GM19324 (cell line): ENCODE measurements around the gene ENTPD7.

Experiments
- ATAC-seq: cut with Tn5 transposase; IDR thresholded peaks from one replicate; pipeline ENCODE4 v1.9.1; 2021; ENCODE audit warnings: mild to moderate bottlenecking, moderate library complexity; ENCODE audit not compliant: unreplicated experiment, low FRiP score

Gene ENTPD7

DNA sequence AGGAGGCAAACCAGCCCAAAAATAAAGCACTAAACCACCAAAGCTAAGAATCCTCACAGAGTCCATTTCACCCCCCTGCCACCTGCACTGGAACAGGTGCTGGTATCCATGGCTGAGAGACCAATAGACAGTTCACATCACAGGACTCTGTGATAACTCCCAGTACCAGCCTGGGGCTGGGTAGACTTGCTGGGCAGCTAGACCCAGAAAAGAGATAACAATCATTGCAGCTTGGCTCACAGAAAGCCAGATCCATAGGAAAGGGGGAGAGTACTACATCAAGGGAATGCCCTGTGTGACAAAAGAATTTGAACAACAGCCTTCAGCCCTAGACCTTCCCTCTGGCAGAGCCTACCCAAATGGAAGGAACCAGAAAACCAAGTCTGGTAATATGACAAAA, 25.5 kb upstream of the ENTPD7 start:
- no peak for ATAC-seq

- ATAC-seq = no peak
Measured at GRCh38 chr10:99647601-99648151, 11.6 kb upstream of the ENTPD7 start.

- ATAC-seq = no peak
Measured at GRCh38 chr10:99648717-99649116, 10.6 kb upstream of the ENTPD7 start.

GRCh38 chr10:99652800-99653390, 6.4 kb upstream of the ENTPD7 start:
- no peak for ATAC-seq

DNA sequence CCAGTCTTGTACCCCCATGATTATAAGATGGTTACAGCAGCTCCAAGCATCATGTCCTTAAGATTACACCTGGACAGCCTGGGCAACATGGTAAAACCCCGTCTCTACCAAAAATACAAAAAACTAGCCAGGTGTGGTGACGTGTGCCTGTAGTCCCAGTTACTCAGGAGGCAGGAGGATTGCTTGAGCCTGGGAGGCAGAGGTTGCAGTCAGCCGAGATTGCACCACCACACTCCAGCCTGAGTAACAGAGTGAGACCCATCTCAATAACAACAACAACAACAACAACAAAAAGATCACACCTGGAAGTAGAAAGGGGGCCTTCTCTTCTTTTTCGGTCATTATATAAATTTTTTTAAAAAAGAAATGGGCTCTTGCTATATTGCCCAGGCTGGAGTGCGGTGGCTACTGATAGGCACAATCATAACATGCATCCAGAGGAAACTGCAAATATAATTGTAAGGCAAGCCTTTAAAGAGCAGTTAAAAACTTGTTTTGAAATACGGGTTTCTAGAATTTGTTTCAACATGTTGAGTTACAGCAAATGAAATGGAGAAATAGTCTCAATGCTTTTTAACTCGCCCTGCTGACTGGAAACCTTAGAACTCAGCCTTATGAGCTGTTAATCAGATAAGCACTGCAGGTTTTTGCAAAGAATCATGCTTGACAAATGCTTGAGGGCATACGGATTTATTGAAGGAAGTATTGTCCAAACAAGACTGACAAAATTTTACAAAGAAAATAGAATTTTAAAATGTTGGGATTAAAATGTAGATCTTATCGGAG, 4.7 kb upstream of the ENTPD7 start:
- ATAC-seq = no peak

- no peak for ATAC-seq
Measured at GRCh38 chr10:99656199-99657064, 2.9 kb upstream of the ENTPD7 start.

DNA sequence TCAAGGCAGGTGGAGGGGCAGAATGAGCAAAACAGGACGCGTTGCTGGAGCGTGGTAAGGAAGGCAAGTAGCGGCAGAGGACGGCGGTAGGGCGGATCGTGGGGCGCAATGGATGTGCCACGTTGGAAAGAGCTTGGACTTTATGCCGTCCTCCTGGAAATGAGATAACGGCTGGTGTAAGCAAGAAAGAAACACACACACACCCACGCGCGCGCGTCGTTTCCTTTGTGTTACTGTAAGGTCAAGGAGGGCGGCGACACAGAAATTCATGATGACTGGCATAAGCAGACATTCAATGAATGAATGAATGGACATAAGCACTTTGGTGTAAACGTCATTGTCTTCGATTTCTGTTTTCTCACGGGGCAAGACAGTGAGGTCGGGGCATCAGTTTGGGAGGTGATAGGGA, 683 bp upstream of the ENTPD7 start:
- no peak for ATAC-seq

DNA sequence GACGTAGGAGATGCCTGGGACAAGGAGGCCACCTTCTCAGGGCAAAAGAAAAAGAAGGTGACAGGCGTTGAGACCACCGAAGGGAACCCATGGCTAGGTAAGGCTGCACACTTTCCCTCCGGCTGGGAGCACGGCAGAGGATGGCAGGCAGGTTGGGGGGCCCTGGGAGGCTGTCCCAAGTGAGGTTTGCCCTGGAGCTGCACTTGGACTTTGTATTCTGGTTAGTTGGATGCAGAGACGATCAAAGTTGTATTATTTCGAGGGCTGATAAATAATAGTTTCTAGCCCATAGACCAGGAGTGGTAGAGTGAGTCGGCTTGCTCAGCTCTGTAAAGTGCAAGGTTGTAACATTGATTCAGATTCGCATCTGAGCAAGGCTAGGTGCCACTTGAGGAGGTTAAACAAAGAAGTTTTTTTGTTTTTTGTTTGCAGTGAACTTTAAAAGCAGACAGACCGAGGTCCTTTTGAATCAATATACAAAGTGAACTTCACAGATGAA, 608 bp downstream of the ENTPD7 start:
- no peak for ATAC-seq

- no peak for ATAC-seq
Measured at GRCh38 chr10:99660662-99661376, 1.5 kb downstream of the ENTPD7 start.

DNA sequence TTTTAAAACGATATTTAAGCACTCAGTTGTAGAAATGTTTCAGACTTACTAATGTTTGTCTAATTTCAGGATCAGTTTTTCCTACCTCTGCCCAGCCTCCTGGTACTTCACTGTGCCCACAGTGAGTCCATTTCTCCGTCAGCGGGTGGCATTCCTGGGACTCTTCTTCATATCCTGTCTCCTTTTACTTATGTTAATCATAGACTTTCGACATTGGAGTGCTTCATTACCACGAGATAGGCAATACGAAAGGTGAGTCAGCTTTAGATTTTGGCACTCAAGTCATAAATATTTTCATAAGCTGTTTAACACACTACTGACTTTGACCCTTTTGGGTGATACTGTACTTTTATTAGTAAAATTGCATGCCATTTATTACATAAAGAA, 2.1 kb downstream of the ENTPD7 start:
- ATAC-seq = no peak

GRCh38 chr10:99665304-99665703, 6.0 kb downstream of the ENTPD7 start:
- no peak for ATAC-seq

DNA sequence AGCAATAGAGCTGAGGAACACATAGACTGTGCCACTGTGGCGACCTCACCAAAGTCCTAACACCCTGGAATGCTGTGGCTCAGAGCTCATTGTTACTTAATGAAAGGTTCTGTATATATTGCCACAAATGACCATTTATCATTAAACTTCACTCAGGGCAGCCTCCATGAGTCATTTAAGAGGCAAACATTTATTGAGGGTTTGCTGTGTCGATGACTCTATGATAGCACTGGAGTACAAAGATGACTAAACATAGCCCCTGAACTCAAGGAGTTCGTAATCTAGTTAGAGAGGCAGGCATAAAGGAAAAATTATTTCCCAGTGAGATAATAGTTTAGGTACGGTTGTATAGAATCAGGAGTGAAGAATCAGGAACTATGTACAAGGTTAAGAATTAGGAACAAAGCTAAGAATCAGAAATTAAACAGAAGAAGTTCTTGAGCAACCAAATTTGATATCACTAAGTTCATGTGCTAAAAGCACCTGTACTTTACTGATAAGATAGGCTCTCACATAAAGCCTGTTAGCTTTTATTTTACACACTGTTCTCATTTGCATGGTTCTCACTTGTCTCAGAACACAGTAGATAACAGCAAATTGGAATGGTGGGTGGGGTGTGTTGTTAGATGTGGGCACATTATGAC, 7.9 kb downstream of the ENTPD7 start:
- ATAC-seq = no peak

- ATAC-seq = no peak
Measured at GRCh38 chr10:99671386-99671785, 12.1 kb downstream of the ENTPD7 start.

DNA sequence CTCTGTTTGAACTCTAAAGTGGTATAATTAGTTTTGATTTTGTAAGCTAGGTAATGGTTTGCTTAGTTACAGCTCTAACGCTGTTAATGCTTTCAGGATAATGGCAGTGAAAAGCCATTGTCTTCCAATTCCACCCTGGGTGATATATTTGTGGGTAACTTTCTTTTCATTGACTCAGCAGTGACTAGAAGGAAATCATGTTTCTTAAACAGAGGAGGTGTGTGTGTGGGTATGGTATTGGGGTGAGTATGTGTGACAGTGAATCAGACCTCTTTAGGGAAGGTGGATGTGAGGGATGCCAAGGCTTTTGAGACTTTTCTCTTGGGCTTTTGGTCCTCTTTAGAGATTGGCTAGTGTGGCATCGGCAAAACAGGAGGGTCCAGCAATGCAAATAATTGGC, 13.6 kb downstream of the ENTPD7 start:
- no peak for ATAC-seq

DNA sequence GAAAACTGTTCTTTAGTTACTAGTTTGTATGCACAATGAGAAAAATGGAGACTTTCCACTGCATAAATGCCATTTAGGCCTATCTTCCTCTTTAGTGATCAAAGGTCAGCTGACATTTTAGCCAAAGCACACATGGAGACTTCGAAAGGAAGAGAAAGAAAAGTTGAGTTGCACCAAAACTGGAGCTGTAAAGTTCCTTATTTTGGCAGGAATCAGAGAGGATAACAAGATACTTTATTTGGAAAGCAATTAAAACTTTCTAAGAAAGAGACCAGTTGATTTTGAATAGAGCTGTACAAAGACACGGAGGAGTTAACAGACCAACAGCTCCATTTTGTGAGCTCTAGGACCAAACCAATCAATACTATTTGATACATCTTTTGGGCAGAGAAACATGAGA, 14.2 kb downstream of the ENTPD7 start:
- no peak for ATAC-seq

DNA sequence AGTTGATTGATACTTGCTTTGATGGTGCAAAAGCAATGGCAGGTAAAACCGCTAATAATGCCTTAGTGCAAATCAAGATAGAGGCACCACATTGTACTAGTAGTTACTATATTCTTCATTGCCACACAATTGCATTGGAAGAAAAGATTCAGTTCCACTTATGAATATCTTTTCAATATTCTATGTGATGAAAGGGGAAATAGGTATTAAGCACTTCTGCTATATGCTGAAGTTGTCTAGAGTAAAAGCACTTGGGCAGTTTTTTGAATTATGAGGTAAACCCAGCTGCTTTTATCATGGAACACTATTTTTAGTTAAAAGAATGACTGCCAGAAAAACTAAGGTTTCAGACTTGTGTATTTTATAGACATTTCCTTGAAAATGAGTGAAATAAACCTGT, 15.5 kb downstream of the ENTPD7 start:
- ATAC-seq = no peak

DNA sequence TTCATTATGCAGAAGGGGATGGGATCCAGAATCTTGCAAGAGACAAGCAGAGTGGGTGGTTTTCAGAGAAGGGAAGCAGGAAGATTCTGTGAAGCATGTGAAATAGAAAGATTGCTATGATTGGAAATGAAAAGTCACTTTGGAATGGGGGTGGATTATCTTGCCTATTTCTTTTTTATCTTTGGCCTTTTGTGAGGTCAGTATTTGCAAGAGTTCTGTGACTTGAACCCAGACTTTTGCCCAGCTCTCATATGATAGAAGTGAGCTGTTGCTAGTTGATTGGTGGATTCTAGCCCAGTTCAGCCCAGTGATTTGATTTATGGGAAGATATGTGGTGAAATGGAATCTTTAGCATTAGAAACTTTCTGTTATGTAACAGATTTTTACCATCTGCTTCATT, 17.1 kb downstream of the ENTPD7 start:
- ATAC-seq = no peak

GRCh38 chr10:99676895-99677294, 17.6 kb downstream of the ENTPD7 start:
- ATAC-seq = no peak

GRCh38 chr10:99678921-99679320, 19.6 kb downstream of the ENTPD7 start:
- no peak for ATAC-seq

DNA sequence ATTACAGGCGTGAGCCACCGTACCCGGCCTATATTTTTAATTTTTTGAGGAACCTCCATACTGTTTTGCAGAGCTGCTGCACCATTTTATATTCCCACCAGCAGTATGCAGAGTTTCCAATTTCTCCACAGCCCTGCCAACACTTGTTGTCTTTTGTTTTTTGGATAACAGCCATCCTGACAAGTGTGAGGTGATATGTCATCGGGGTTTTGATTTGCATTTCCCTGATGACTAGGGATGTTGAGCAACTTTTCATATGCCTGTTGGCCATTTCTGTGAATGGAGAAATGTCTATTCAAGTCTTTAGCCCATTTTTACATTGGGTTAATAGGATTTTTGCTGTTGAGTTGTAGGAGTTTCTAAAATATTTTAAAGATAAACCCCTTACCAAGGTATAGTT, 22.2 kb downstream of the ENTPD7 start:
- ATAC-seq = no peak
